Caki2 (cell line): ENCODE measurements around the gene ANKFY1. TPM values are rescaled to one million over a fixed set of nuclear protein-coding genes. Genes with fewer than 3 reads are reported as not detected.

Source experiments
- DNase-seq: peaks from one replicate; pipeline ENCODE4 v3.0.0-alpha.2; 2015; ENCODE audit warnings: low read depth
- in situ Hi-C: cut with HindIII; loops from 2 replicates; pipeline ENCODE4 v1.10.0; 2016; ENCODE audit warnings: low sequenced_read_pairs, low pct_unique_long_range_greater_than_20kb, mixed read lengths
- total RNA-seq: library from RNA; depleted of rRNA; stranded (reverse); fragments of >200 nt; shearing (Covaris generic); gene quantifications from 2 replicates; pipeline ENCODE4 v1.2.3, GENCODE V29; 2014; ENCODE audit warnings: low replicate concordance

The ANKFY1 gene
- total RNA-seq, 1 experiment from 2014 or later = 12.5 TPM

GRCh38 chr17:4233668-4234258, 30.0 kb downstream of the ANKFY1 start:
- no peak for DNase-seq
- in situ Hi-C loops = no loop called here

DNA sequence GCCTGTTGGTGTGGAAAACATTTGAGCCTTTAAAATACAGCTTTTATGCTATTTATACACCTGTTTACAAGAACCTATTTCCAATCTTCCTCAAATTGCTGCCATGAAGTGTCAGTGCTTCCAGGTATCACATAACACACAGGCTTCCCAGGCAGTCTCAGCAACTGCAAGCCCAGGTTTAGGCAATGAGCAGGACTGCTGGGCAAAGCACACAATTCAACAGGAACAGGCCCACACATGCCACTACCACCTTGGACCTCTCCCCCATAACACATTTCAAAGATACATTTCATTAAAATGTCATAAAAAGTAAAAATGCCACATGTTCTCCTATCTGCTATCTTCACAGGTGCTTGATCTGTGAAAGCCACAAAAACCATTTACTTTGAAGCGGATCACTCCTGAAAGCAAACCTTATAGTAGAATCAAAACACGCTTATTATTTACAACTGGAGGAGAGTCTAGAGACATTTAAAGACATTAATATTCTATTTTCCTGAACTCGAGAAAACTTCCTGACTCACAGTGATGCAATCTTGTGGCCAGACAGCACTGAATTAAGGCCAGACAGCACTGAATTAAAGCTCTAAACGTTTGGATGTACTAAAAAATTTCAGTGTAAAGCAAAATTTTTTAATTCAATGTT, 31.5 kb downstream of the ANKFY1 start:
- in situ Hi-C loops = no loop called here

GRCh38 chr17:4229627-4230541, 33.9 kb downstream of the ANKFY1 start:
- in situ Hi-C loops = no loop called here
- peak; percentile 44 for DNase-seq

More for the DNA sequence above, 31.5 kb downstream of the ANKFY1 start:
- no peak for DNase-seq

DNA sequence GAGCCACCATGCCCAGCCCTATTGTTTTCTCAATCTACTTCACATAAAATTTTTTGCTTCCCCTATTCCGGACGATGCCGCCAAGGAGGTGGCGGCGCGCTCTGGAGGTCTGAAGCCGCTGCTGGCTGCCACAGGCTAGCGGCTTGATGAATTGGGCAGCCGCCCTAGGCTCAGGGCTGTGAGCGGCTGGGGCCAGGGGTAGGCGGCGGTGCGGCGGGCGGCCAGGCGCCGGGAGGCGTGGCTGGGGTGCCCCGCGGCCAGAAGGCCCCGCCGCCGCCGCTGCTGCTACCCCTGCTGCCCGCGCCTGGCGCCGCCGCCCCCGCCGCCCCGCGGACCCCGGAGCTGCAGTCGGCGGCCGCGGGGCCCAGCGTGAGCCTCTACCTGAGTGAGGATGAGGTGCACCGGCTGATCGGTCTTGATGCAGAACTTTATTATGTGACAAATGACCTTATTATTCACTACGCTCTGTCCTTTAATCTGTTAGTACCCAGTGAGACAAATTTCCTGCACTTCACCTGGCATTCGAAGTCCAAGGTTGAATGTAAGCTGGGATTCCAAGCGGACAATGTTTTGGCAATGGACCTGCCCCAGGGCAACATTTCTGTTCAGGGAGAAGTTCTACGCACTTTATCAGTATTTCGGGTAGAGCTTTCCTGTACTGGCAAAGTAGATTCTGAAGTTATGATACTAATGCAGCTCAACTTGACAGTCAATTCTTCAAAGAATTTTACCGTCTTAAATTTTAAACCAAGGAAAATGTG, 41.7 kb downstream of the ANKFY1 start:
- in situ Hi-C loops = no loop called here
- DNase-seq = no peak

- no peak for DNase-seq
- in situ Hi-C loops = no loop called here
These were observed 42.6 kb downstream of the ANKFY1 start for GRCh38 chr17:4221163-4221562.

GRCh38 chr17:4220655-4221054, 43.1 kb downstream of the ANKFY1 start:
- DNase-seq = no peak
- in situ Hi-C loops = no loop called here

DNA sequence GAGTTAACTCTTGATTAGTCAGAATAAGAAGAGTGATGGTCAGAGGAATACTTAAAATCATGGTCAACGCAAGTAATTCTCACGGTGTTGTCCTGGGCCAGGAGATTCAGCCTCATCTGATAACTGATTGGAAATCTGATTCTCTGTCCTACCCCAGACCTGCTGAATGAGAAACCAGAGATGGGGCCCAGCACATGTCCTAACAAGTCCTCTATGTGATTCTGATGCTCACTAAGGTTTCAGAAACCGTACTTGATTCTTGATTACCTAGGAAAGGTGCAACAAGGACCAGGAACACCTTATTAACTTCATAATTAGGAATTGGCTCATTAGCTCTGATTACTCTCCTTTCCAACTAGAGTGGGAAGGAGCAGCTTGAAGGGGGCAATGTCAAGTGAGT, 44.5 kb downstream of the ANKFY1 start:
- DNase-seq = no peak
- in situ Hi-C loops = no loop called here

DNA sequence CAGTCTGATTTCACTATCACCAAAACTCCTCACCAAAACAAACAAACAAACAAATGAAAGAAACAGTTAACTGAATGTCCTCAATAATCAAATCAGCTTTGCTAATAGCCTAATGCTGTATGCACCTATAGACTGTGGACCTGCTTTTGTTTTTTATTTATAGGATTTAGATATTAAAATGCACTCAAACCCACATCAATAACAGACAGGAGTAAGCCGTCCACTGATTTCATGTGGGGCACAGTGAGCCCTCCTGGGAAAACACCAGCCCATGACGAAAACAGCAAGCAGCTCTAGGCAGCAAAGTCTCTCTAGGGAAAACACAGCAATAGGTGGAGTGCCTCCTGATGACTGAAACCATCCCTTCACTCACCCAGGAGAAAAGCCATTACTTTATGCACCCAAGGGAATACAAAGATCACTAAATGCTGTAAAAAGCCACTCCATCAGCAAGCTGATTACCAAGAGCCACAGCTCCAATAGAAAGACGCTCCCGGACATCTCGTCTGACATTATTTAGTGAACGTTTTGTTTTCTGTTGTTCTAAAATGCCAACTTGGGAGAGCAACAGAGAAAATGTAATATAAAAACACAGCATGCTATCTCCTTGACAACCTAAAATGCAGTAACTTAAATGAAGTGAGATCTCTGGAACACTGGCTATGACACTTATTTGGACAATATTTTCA, 47.8 kb downstream of the ANKFY1 start:
- in situ Hi-C loops = no loop called here

GRCh38 chr17:4214157-4214556, 49.6 kb downstream of the ANKFY1 start:
- DNase-seq = no peak
- in situ Hi-C loops = no loop called here

More for the DNA sequence above, 47.8 kb downstream of the ANKFY1 start:
- no peak for DNase-seq

DNA sequence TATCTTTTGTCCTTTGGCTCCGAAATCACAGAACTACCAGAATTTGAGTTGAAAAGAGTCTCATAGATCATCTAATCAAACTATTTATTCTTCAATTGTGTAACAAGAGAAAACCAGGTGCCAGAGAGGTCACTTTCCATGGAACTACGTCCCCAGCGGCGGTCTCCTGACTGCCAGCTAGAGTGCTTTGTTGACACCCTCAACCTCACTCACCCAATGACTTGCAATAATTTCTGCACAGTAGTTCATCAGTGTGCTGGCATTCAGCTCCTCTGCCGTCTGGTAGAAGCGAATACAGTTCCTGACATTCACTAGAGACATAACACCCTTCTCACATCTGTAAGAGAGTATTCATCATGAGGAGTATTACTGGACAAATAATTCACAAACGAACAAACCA, 54.2 kb downstream of the ANKFY1 start:
- in situ Hi-C loops = no loop called here
- no peak for DNase-seq

- in situ Hi-C loops = no loop called here
- DNase-seq = no peak
These were observed 55.5 kb downstream of the ANKFY1 start for GRCh38 chr17:4208238-4208637.

- no peak for DNase-seq
- in situ Hi-C loops = no loop called here
These were observed 56.8 kb downstream of the ANKFY1 start for GRCh38 chr17:4206962-4207361.

DNA sequence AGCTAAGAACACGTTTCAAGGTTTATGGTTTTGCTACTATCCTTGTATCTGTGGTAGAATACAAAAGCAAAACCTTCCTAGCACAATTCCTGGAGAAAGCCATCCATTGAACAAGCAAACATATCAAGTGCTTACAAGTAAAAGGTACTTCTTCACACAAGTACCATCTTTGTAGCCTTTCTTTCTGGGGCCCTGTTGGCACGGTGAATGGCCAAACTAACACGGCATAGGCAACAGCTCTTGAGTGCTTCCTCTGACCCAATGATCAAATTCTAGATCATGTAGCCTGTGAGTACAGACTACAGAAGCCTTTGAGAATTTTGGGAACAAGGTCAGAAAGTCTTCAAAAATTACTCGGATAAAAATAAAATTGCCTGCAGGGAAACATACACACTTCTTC, 57.9 kb downstream of the ANKFY1 start:
- DNase-seq = no peak
- in situ Hi-C loops = no loop called here

DNA sequence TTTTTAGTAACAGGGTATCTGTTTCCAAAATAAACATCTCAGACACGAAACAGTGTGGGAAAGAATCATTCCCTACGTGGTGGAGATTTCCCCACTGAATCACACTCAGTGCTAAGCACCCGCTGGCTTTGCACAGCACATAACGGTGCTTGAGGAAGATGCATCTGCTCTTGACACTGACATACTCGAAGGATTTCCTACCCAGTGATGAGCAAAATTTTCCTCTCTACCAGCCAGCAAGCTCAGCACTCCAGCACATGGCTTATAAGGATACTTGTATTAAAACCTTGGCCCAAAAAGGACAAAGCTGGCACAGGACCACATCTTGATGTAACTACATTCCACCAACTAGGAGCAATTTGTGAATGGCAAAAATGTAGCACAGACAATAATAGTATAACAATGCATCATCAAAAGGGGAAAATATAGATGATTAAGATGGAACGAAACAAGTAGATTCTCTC, 59.0 kb downstream of the ANKFY1 start:
- DNase-seq = no peak
- in situ Hi-C loops = no loop called here

DNA sequence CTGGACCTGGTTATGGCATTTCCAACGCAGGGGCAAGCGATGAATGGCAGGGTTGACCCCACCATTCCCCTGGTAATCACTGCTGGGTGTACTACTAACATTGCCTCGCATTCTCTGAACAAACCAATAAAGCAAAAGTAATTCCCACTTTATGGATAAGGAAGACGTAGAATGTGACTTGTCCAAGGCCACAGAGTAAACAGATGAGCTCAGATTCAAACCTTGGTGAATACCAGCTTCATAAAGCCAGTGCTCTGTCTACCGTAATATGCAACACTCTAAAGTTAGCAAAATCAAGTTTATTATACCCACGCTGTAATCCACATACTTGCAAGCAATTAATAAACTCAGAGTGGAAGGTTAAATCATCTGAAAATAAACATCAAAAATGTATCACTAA, 59.6 kb downstream of the ANKFY1 start:
- DNase-seq = no peak
- in situ Hi-C loops = no loop called here

DNA sequence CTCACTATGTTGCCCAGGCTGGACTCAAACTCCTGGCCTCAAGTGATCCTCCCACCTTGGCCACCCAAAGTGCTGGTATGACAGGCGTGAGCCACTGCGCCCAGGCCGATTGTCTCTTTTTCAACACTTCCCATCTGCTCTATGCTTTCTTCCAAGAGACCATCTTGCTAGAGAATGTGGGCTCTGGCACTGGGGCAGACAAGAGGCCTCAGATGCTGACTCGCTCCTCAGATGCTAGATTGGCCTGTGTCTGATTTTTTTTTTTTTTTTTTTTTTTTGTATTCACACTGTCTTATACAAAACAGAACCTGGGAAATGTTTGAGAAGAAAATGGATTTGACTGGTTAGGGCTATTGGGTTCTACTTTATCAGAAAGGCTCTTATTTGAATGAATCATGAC, 62.6 kb downstream of the ANKFY1 start:
- in situ Hi-C loops = no loop called here
- DNase-seq = no peak

- DNase-seq = peak; percentile 12
- in situ Hi-C loops = no loop called here
These were observed 63.9 kb downstream of the ANKFY1 start for GRCh38 chr17:4199818-4200402.

GRCh38 chr17:4198995-4199394, 64.8 kb downstream of the ANKFY1 start:
- in situ Hi-C loops = no loop called here
- DNase-seq = no peak
